Activated naive CD4-positive, alpha-beta T cell treated with anti-CD3 and anti-CD28 coated beads, Interleukin-2, amount 50 U/mL, for 72 hours (primary cell): ENCODE measurements around the gene ERBB4. TPM values are rescaled to one million over a fixed set of nuclear protein-coding genes. Genes with fewer than 3 reads are reported as not detected.

ENCODE experiments used
- ATAC-seq, 2 donors: fragments of 150-1000 bp; cut with Tn5 transposase; 2 replicates each; pipeline ENCODE4 v1.10.0; 2021; ENCODE audit warnings: mild to moderate bottlenecking in 2 of 2, moderate library complexity in 2 of 2
- DNase-seq, 2 donors: peaks; one replicate each; pipeline ENCODE4 v3.0.0; 2021 to 2022; ENCODE audit warnings: low spot score in 2 of 2
- H3K27ac Mint-ChIP-seq, 2 donors: one replicate each; pipeline ENCODE4 v1.8.0; 2022; ENCODE audit warnings: mild to moderate bottlenecking in 2 of 2, mixed read lengths in 2 of 2
- H3K36me3 Mint-ChIP-seq, 2 donors: one replicate each; pipeline ENCODE4 v1.8.0; 2022; ENCODE audit warnings: mixed read lengths in 2 of 2
- H3K9me3 Mint-ChIP-seq, 2 donors: one replicate each; pipeline ENCODE4 v1.8.0; 2022; ENCODE audit warnings: mixed read lengths in 2 of 2
- total RNA-seq, 2 donors: library from RNA; stranded (reverse); gene quantifications; one replicate each; pipeline ENCODE4 v1.2.3, GENCODE V29; 2022

ERBB4 gene
- total RNA-seq, 2 donors from 2014 or later, result not detected

DNA sequence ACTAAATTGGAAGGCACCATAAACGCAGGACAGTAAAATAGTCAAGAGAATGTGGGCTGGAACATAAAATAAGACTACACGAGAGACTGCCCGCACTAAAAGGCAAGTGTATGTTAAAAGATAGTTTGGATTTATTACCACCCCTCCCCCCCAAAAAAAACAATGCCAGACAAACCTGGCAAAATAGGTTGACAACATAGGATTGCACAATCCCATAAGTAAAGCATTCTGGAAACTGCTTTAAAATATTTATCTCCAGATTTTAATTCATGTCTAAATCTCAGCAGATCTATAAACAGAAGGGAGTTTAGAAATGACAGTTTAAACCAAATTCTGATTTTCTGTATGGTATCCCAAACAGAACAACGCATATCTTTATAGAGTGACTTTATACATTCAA lies 455.1 kb downstream of the ERBB4 start:
- H3K9me3 Mint-ChIP-seq, result peaks cover 0 to 7% of the 10 kb centered on the region in 2 donors
- H3K36me3 Mint-ChIP-seq, result no peaks in the 10 kb centered on the region
- no peak for DNase-seq
- ATAC-seq, result no peak
- no peak overlapping the region for H3K27ac Mint-ChIP-seq

DNA sequence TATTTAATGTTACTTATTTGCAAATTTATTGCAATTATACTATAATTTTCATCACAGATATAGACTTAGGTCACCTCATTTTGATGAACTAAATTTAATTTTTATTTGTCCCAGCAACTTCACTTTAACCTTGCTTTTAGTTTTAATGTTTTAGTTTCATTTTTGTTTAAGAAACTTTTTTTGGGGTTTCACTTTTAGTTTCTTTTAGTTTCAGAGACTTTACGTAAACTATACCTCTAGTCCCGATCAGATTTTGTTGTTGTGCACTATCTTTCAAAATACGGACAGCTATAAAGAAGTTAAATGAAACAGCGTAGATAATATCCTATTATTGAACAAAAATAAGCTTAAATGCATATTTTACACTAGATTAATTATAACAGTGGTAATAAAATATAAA lies 460.5 kb downstream of the ERBB4 start:
- ATAC-seq, result no peak
- peaks cover 0 to 3% of the 10 kb centered on the region in 2 donors for H3K9me3 Mint-ChIP-seq
- H3K36me3 Mint-ChIP-seq, result no peaks in the 10 kb centered on the region
- DNase-seq, result no peak
- no peak overlapping the region for H3K27ac Mint-ChIP-seq

DNA sequence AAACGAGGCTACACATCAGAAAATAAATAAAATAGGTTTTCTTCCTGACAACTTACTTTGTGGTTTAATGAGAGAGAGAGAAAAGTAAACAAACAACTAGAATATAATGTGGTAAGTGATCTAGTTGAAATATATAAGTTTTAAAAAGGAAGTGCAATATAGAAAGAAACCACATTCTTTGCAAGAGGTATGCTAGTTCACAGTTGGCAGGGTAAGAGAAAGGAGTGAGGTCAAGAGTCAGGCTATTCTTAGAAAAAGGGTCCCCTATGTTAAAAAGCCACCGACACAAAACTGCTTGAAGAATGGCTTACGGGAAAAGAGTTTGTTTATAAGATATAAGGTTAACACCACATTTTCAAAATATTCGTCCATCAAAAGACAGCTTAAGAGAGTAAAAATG lies 462.1 kb downstream of the ERBB4 start:
- ATAC-seq, result no peak
- H3K36me3 Mint-ChIP-seq, result no peaks in the 10 kb centered on the region
- H3K27ac Mint-ChIP-seq, result no peak overlapping the region
- H3K9me3 Mint-ChIP-seq, result peaks cover 5 to 6% of the 10 kb centered on the region in 2 donors
- DNase-seq, result no peak

DNA sequence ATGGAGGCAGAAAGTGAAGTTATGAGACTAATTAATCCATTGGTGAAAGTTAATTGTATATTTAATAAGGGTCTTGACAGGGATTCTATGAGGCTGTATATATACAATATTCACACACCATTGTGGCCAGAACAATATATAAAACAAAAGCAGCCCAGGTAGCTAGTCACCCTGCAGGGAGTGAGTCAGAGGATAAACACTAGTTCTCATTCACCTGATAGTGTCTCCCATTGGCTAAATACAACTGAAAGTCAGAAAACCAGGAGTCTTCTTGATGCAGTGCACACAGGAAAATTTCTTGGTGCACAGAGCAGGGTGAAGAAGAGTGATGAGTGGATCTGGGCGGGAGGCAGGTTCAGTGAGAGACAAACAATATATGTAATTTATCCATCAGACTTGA lies 465.2 kb downstream of the ERBB4 start:
- ATAC-seq, result no peak
- no peak for DNase-seq
- H3K27ac Mint-ChIP-seq, result no peak overlapping the region
- H3K9me3 Mint-ChIP-seq, result peaks cover 12 to 16% of the 10 kb centered on the region in 2 donors
- no peaks in the 10 kb centered on the region for H3K36me3 Mint-ChIP-seq

DNA sequence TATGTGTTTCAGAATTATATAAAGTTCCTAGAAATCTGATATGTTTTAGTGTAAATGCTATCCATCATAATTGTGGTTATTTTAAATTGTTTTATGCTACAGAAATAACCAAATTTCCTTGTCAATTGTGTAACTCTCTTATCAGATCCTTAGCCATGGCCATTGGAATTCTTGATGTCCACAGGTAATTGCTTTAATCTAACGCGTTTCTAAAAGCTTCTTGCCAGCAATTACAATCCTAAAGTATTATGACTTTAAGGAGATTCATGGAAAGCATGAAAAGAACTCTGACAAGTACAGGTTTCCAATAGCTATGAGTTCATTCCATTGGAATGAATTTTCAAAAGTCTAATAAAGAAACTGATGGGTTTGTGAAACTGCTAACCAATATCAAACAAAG lies 472.1 kb downstream of the ERBB4 start:
- Mint-ChIP-seq H3K9me3 (peaks cover 6 to 13% of the 10 kb centered on the region in 2 donors), H3K27ac (no peak overlapping the region), H3K36me3 (no peaks in the 10 kb centered on the region)
- DNase-seq (no peak), ATAC-seq (no peak)

DNA sequence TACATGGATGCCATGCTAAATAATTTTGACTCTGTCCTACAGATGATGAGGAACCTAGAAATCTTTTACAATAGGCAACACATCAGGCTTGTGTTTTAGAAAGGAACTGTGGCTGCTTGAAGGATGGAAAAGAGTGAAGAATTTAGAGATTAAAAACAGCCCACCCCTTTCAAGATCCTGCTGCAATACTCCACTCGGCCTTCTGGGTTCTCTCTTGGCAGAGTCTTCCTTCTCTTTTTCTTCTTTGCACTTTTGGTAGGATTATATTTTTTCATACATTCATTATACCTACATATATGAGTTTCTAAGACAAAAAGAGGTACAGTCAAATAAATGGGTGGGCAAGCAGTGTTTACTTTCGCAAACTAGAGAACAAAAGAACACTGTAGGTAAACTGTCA lies 474.3 kb downstream of the ERBB4 start:
- Mint-ChIP-seq H3K9me3 (peaks cover 6 to 10% of the 10 kb centered on the region in 2 donors), H3K36me3 (no peaks in the 10 kb centered on the region), H3K27ac (no peak overlapping the region)
- DNase-seq, result no peak
- ATAC-seq, result no peak

DNA sequence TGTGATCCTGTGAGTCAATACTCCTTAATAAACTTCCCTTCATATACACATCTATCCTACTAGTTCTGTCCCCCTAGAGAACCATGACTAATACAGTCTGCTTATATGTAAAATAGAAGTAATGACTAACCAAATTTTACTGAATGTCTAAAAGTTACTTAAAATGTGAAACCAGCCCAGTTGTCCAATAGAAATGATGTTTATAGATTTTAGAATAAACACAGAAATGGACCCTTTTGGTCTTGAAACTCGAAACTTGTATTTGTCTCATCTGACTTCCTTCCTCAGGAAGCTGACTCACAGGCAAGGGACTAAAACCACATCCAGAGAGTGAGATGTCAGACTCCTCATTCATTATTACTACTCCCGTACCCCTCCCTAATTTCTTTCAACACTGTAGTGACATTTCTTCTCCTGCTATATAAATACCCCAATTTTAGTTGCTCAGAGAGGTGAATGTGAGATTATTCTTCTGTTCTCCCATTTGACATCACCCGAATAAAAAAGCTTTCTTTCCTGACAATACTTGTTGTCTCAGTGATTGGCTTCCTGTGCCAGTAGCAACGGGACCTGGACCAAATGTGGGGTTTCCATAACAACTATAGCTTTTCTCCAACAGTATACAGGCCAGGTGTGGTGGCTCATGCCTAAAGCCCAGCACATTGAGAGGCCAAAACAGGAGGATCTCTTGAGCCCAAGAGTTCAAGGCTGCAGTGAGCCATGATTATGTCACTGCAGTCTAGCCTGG lies 486.0 kb downstream of the ERBB4 start:
- Mint-ChIP-seq H3K36me3 (peaks cover 5 to 24% of the 10 kb centered on the region in 2 donors), H3K27ac (no peak overlapping the region), H3K9me3 (peaks cover 39 to 44% of the 10 kb centered on the region in 2 donors)
- ATAC-seq, result peak; percentile 33 to 71
- no peak for DNase-seq

DNA sequence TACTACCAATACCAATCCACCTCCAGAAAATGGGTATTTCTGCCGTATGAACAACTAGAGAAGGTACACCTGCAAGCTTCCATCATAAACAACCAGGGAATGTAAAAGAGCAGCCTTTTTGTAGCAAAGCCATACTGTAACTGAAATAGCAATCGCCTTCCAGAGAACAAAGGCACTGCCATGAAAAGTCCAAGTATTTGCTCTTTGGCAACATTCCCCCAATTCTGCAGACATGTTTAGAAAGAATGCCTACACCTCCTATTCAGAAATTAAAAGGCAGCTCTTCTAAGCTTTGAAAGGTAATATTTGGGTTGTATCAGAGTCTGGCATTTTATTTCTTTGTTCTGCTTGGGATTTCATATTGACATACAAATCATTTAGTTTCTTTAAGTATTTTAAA lies 487.7 kb downstream of the ERBB4 start:
- H3K9me3 Mint-ChIP-seq, result peaks cover 29 to 35% of the 10 kb centered on the region in 2 donors
- peaks cover 2 to 20% of the 10 kb centered on the region in 2 donors for H3K36me3 Mint-ChIP-seq
- DNase-seq, result no peak
- no peak for ATAC-seq
- no peak overlapping the region for H3K27ac Mint-ChIP-seq

DNA sequence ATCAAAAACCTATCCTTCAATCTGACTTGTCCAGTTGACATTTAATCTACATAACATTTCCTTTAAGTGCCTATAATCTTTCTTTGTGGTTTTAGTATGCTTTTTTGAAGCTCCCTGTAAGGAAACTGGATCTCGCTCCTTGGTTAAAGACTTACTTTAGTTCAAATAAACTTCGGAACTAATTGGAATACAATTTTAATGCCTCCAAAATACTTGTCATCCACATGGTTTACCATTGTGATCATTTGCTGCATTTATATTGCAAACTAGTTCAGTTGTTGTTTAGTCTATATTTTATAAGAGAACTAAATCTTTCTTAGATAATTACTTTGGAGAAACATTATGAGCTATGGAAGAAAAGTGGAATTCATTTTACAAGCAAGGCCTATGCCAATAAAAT lies 496.0 kb downstream of the ERBB4 start:
- peaks cover 0 to 5% of the 10 kb centered on the region in 2 donors for H3K9me3 Mint-ChIP-seq

DNA sequence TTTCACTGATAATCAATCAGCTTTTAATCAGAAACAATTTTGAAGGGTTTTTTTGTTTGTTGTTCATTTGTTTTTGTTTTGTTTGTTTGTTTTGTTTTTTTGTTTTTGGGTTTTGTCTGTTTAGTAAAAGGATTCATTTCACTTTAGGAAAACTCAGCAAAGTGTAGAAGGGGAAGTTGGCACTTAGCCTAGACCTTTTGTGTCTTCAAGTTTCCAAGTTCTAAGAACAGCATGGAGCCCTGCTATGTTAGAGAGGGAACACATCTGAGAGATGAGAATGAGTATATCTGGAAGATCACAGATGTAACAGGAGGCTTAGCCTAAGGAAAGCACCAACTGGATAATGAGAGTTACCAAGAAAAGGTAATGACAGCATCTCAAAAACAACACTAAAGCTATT lies 501.5 kb downstream of the ERBB4 start:
- Mint-ChIP-seq H3K27ac (no peak overlapping the region), H3K36me3 (no peaks in the 10 kb centered on the region), H3K9me3 (peaks cover 0 to 5% of the 10 kb centered on the region in 2 donors)
- no peak for ATAC-seq
- DNase-seq, result no peak

More for the DNA sequence above, 496.0 kb downstream of the ERBB4 start:
- Mint-ChIP-seq H3K27ac (no peak overlapping the region), H3K36me3 (no peaks in the 10 kb centered on the region)
- no peak for ATAC-seq
- DNase-seq, result no peak

DNA sequence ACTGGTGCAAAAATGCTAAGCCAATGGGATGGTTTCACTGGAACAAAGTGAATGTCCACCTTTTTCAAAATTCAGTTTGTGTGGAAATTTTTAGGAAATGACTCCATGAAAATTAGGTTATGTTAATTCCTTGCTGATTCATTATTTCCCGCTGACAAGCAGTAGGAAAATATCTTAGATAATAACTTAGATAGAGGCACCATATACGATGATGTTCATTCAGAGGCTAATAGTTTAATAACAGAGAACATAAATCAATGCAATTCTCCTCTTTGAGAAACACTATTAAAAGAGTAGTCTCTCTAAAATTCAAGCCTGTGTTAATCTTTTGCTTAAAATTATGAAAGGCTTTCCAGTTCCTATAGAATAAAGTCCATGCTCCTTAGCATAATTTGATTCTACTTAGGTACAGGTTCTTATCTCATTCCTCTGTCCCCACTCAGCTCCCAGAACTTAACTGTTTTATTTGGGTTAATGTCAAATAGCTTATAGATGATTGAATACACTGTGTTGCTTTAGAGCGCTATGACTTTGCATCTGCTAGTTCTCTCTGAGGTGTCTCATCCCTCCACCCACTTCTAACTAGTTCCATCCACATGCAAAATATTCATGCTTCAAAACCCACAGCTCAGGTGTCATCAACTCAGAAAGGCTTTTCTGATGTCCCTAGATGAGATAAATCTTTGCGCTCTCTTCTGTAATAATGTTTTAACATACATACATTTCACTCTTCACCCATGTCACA lies 503.6 kb downstream of the ERBB4 start:
- no peaks in the 10 kb centered on the region for H3K36me3 Mint-ChIP-seq
- DNase-seq, result no peak
- no peak overlapping the region for H3K27ac Mint-ChIP-seq
- ATAC-seq, result no peak
- no peaks in the 10 kb centered on the region for H3K9me3 Mint-ChIP-seq

DNA sequence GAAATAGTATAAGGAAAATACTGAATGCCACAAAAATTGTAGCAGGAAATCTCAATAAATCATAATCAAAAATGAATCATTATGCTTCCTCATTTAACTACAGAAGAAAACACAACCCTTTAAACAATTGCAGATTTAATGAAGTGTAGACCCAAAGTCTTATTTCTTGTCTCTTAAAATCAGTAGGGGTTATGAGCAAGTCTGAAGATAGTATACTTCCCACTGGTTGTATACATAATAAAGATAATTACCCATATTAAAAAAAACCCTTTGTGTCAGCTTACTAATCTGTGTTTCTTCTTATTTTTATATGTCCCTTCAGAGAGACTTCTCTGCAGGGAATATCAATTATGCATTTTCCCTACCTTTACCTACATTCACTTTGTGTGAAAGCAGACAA lies 504.7 kb downstream of the ERBB4 start:
- H3K36me3 Mint-ChIP-seq, result no peaks in the 10 kb centered on the region
- no peak overlapping the region for H3K27ac Mint-ChIP-seq
- DNase-seq (no peak), ATAC-seq (no peak)
- no peaks in the 10 kb centered on the region for H3K9me3 Mint-ChIP-seq

DNA sequence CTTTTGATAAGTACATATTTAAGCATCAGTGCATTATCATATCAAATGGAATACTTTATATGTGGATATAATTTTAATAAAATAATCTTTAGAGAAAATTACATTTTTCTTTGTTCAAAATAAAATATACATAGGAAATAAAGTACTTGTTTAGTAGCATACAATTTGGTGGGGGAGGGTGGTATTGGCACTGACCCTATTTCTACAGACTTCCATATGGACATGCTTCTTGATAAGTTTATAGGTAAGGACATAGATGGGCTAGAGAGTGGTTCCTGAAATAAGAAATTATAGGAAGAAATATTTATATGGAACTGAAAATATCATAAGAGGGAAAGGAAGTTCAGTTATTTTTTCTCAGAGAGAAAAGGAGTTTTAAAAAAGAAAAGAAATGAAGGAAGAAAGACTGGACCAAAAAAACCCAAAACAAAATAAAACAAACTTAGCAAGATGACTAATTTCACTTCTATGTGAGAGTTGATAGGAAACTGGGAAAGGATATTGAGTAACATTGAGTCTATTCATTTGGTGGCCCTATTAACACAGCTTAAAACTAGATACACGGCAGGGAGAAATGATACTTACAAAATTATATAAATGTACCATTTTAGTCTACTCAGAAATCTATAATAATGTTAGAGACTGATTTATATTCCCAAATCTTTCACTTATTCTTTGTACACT lies 505.9 kb downstream of the ERBB4 start:
- H3K36me3 Mint-ChIP-seq, result no peaks in the 10 kb centered on the region
- H3K9me3 Mint-ChIP-seq, result no peaks in the 10 kb centered on the region
- no peak for ATAC-seq
- no peak overlapping the region for H3K27ac Mint-ChIP-seq
- no peak for DNase-seq

DNA sequence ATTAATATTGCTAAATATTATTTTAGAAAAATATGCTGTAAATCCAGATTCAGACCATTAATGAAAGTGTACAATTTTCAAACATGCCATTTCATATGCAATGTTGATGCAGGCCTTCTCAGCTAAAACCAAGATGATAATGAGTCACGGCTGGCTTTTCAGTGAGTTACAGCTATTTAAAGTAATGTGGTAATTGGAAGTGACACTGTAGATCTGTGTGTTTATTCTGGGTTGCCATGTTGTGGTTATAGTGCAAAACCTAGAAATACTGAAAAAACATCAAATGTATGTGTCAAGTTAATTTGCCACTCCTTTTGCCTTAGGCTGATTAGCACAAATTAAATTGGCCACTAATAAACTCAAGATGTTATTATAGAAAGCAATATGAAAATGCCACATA lies 506.6 kb downstream of the ERBB4 start:
- no peaks in the 10 kb centered on the region for H3K9me3 Mint-ChIP-seq
- H3K36me3 Mint-ChIP-seq, result no peaks in the 10 kb centered on the region
- ATAC-seq (no peak), DNase-seq (no peak)
- H3K27ac Mint-ChIP-seq, result no peak overlapping the region

DNA sequence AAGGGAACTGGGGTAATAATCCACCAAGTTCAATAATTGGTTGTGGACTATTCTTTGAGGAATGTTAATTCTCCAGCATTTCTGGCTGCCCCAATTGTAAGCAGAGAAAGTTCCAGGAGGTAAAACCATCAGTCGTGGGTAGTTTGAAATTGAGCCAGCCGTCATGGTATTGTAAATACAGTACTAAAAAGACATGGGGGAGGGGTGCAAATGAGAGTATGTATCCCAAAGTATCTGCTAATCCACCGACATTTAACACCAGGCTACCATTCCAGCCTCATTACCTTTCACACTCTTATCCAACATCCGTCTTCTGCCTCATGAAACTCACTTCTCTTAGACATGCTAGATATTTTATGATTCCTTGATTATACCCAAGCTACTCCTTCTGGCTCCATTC lies 507.9 kb downstream of the ERBB4 start:
- ATAC-seq, result no peak
- H3K36me3 Mint-ChIP-seq, result no peaks in the 10 kb centered on the region
- no peak overlapping the region for H3K27ac Mint-ChIP-seq
- DNase-seq, result no peak
- no peaks in the 10 kb centered on the region for H3K9me3 Mint-ChIP-seq

DNA sequence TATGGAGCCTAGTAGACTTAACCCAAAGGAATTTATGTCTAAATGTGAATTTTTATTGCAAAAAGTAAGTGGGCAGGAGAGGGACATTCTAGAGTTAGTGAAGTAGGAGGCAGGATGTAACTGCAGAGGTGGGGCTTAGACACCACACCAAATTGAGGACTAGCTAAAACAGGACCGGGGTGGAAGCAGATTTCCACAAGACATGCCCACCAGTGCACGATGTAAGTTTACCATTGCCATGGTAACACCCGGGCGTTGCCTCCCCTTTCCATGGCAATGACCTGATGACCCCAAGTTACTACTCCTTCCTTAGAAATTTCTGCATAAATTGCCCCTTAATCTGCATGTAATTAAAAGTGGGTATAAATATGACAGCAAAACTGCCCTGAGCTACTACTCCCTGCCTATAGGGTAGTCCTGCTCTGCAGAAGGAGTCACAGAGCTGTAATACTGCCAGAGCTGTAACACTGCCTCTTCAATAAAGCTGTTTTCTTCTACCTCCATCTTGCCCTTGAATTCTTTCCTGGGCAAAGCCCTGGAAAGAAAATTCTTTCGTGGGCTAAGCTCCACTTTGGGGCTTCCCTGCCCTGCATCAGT lies 509.7 kb downstream of the ERBB4 start:
- DNase-seq (no peak), ATAC-seq (no peak)
- H3K9me3 Mint-ChIP-seq, result peaks cover 0 to 7% of the 10 kb centered on the region in 2 donors
- H3K27ac Mint-ChIP-seq, result no peak overlapping the region
- no peaks in the 10 kb centered on the region for H3K36me3 Mint-ChIP-seq
